GM18508 (cell line): ENCODE data around the gene FKBP5.
"Not testable (repeated sequence)": the region's sequence is repeated elsewhere in the genome, so short reads cannot be mapped to it uniquely, and the experiment has no call there.

ENCODE experiments used
- ATAC-seq: cut with Tn5 transposase; IDR thresholded peaks from one replicate; pipeline ENCODE4 v1.9.1; 2021; ENCODE audit warnings: moderate number of reproducible peaks; ENCODE audit not compliant: insufficient read depth, unreplicated experiment

FKBP5 gene

DNA sequence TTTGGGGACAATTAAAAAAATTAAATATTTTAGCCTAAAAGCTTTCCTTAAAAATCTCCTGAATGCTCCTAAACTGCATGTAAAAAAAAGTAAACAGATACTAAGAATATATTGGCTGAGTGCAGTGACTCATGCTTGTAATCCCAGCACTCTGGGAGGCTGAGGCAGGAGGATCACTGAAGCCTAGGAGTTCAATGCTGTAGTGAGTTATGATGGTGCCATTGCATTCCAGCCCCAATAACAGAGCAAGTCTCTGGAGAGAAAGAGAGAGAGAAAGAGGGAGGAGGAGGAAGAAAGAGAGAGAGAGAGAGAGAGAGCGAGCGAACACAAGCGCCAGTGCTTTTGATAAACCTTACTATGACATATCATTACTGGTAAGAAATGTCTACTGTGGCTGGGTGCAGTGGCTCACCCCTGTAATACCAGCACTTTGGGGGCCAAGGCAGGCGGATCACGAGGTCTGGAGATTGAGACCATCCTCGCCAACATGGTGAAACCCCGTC, 58.8 kb downstream of the FKBP5 start:
- no peak for ATAC-seq

DNA sequence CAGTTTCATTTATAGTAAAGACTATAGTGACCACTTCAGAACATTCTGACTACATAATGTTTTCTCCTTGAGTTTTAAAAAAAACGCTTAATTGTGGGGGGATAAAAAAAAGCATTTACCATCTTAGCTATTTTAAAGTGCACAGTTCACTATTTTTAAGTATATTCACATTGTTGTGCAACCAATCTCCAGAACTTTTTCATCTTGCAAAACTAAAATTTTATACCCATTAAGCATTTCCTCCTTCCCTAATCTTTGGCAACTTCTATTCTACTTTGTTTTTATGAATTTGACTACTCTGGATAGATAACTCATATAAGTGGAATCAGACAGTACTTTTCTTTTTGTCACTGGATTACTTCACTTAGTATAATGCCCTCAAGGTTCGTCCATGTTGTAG, 62.3 kb downstream of the FKBP5 start:
- no peak for ATAC-seq

- no peak for ATAC-seq
These were observed 64.2 kb downstream of the FKBP5 start for GRCh38 chr6:35624341-35625070.

DNA sequence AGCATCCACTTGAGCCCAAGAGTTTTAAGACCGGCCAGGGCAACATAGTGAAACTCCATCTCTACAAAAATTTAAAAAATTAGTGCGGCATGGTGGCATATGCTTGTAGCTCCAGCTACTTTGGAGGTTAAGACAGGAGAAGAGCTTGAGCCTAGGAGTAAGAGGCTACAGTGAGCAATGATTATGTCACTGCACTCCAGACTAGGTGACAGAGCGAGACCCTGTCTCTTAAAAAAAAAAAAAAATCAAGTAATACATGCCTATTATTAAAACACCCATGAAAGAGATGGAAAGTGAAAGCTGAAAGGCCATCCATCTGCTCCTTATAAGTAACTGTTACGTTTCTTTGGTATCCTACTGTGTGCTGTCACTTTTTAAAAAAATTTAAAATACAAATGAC, 66.4 kb downstream of the FKBP5 start:
- no peak for ATAC-seq

GRCh38 chr6:35620706-35621105, 68.0 kb downstream of the FKBP5 start:
- ATAC-seq = no peak

GRCh38 chr6:35613762-35614161, 75.0 kb downstream of the FKBP5 start:
- ATAC-seq = no peak

DNA sequence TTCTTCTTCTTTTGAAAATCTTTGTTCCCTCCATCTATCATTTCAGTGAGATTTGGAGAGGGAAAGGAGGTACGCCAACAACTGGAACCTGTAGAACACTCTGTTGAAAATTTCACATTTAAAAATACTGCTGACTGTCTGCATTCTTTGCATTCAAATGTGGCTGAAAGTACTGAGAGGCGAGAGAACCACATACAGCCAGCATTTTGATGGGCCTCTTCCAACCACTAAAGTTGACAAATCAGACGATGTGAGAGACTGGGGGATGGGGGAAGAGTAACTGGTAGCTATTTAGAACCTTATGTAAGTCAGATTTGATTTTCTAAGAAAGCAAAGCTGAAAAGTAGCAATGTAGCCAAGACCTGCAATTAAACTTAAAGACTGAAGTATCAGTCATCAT, 77.5 kb downstream of the FKBP5 start:
- no peak for ATAC-seq

DNA sequence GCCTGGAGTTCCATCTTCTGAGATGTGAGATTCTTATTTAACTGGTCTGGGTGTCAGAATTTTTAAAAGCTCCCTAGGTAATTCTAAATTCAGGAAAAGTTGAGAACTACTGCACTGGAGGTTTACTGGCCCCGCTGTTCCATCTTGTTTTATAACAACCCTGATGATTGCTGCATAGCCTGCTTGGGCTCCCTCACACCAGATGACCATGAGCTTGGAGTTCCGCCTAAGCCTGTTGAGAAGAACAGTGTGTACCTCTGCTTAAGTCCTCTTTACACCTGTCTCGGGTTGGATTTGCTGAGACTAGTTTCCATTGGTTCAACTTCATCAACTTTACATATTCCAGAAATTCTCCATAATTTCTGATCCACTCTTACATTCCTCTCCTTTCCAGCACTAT, 77.9 kb downstream of the FKBP5 start:
- ATAC-seq = no peak

DNA sequence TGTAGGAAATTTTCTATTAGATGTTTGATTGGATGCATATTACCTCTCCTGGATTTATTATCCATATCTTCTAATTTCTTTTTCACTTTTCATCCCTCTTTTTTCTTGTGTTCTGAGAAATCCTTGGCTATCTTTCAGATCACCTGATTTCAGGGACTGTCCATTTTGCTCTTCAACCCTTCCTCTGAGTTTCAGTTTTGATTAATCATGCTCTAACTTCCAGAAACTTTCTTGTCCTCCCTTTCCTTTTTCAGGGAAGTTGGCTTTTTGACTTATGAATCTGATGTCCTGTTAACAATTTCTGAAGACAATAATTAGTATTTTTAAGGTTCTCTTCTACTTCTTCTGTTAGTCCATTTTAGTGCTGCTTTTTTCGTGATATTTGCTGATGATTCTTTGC, 79.1 kb downstream of the FKBP5 start:
- no peak for ATAC-seq

GRCh38 chr6:35607517-35608233, 81.0 kb downstream of the FKBP5 start:
- ATAC-seq = no peak

DNA sequence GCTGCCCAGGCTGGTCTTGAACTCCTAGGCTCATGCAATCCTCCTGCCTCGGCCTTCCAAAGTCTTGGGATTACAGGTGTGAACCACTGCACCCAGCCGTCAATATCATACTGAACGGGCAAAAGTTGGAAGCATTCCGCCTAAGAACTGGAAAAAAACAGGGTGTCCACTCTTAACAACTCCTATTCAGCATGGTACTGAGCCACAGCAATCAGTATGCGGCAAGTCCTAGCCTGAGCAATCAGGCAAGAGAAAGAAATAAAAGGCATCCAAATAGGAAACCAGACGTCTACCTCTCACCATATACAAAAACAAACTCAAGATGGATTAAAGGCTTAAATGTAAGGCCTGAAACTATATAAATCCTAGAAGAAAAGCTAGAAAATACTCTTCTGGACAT, 83.1 kb downstream of the FKBP5 start:
- no peak for ATAC-seq

- ATAC-seq = no peak
These were observed 85.2 kb downstream of the FKBP5 start for GRCh38 chr6:35603326-35604202.

DNA sequence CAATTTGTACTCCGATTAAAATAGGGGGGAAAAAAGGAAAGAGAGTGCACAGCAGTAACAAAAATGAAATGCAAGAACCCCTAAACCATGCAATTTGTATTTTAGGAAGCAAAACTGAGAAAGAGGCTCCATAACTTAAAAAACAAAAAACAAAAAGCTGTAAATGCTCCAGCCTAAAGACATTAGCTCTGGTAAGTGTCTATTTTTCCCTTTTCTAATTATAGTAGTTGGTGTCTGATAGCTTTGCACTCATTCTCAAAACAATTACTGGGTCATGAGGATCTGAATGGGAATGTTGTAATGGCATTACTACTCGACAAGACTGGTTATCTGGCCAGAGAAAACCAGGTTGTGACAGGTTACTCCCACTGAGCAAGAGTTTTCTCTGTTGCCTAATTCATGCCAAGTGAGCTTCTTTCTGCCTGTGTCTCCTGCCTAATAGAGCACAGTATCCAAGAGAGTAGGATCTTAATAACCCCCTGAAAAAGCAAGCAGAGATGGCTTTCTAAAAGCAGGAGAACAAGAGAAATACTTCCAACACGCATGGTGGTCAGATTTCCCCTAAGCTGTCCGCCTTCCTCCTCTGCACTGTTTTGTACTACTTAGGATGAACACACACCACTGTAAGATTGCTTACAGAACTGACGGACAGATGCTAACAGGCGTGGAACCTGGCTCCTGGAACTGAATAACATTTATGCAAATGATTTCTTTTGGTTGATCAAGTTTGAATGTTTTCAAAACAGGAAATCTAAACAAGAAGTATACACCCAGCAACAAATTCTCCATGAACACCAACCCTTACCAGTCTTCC, 86.4 kb downstream of the FKBP5 start:
- ATAC-seq = no peak

GRCh38 chr6:35601331-35602132, 87.2 kb downstream of the FKBP5 start:
- ATAC-seq = no peak

- ATAC-seq = no peak
These were observed 88.0 kb downstream of the FKBP5 start for GRCh38 chr6:35600659-35601125.

GRCh38 chr6:35599761-35600658, 88.7 kb downstream of the FKBP5 start:
- no peak for ATAC-seq

DNA sequence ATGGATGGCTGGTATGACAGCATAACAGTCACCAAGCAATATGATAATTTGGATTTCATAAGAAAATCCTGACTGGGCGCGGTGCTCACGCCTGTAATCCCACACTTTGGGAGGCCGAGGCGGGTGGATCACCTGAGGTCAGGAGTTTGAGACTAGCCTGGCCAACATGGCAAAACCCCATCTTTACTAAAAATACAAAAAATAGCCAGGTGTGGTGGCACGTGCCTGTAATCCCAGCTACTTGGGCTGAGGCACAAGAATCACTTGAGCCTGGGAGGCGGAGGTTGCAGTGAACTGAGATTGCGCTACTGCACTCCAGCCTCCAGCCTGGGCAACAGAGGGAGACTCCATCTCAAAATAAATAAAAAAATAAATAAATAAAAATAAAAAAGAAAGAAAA, 90.1 kb downstream of the FKBP5 start:
- not testable (repeated sequence) for ATAC-seq
